HG03571 (cell line): ENCODE data around the gene SLC22A2.

Experiments used
- ATAC-seq: cut with Tn5 transposase; IDR thresholded peaks from one replicate; pipeline ENCODE4 v1.9.1; 2021; ENCODE audit not compliant: unreplicated experiment

The SLC22A2 gene

DNA sequence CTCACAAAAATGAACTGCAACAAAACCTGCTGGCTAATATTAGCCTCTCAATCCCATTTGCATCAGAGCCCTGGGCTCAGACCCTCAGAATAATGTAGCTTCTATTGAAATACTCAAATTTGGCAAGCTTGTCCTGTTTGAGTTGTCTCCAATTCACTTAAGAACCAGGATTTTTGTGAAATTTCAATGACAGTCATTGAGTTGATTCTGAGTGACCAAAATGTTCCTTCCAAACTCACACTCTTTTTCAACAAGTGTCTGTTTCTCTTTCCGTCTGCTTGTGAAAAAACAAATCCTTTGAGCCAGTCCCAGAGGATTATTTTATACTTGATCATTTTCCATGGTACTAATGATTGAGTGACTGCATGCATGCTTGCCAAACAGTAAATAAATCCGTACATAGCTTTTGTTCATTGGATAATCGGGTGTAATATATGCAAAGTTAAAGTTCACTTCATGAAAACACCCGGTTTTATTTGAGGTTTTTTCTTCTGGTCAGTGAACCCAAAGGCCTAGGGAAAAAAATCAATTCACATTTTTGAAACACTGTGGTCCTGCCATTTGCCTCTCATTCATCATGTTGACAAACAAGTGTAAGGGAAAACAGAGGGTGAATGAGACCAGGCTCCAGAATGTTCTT, 16.4 kb upstream of the SLC22A2 start:
- ATAC-seq, result no peak

DNA sequence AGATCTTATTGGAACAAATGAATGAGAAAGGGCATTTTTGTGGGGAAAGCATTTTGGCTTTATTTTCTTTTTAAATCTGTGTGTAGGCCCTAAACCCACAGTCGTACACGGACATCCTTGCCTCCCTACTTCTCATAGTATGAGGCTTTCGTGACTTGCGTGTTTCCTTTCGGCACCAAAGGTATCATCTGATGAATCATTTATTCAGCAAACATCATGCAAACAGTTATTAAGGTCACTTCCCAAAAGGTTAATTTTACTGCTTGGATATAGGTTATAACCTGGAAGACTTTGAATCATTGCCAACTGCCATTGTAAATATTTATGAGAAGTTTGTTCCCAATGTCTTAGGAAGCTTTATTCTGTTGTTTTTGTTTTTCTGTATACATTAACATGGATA, 15.1 kb upstream of the SLC22A2 start:
- ATAC-seq, result no peak

- ATAC-seq, result no peak
Measured at GRCh38 chr6:160273196-160273595, 14.6 kb upstream of the SLC22A2 start.

GRCh38 chr6:160272707-160273106, 14.1 kb upstream of the SLC22A2 start:
- no peak for ATAC-seq

DNA sequence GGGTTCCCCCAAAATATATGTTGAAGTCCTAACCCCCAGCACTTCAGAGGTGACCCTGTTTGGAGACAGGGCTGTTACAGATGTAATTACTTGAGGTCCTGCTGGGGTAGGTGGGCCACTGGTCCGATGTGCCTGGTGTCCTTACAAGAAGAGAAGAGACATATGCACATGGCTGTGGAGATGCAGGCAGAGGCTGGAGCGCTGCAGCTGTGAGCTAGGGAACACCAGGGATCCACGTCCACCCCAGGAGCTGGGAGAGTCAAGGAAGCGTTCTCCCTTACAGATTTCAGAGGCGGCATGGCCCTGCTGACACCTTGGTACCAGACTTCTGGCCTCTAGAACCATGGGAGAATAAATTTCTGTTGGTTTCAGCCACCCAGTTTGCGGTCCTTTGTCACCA, 11.7 kb upstream of the SLC22A2 start:
- ATAC-seq, result no peak

DNA sequence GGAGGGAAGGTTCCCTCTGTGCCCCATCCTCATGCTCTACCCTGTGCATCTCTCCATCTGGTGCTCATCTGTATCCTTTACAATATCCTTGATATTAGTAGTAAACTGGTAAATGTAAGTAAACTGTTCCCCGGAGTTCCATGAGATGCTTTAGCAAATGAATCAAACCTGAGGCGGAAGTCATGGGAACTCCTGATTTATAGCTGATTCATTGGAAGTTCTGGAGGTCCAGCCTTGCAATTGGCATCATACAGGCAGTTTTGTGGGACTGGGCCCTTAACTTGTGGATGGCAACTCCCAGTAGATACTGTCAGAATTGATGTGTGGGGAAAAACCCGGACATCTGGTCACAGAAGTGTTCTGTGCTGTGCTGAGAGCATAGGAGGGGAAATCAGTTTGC, 11.2 kb upstream of the SLC22A2 start:
- ATAC-seq, result no peak

DNA sequence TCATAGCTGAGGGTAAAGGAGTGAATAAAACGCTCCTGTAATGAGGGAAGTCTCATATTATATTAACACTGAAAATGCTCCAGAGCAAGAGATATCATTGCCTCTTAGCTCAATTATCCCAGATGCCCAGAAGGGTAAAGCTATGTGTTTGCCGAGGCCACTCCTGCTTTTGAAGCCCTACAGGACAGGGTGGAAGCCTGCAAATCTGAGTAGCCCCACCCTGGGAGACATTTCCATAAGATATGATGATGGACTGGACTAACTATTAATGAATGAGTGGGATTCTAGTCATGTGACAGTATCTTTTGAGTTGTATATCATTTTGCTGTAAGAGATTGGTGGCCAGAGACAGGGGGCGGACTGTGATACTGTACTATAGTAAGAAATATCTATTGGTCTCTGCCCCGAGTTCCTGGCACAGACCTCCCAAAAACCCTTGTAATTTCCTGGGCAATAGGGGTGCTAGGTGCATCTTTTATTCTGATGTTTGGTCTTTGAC, 10.5 kb upstream of the SLC22A2 start:
- ATAC-seq, result no peak

GRCh38 chr6:160267102-160267501, 8.5 kb upstream of the SLC22A2 start:
- no peak for ATAC-seq

GRCh38 chr6:160265869-160266476, 7.4 kb upstream of the SLC22A2 start:
- ATAC-seq, result peak; percentile 73

DNA sequence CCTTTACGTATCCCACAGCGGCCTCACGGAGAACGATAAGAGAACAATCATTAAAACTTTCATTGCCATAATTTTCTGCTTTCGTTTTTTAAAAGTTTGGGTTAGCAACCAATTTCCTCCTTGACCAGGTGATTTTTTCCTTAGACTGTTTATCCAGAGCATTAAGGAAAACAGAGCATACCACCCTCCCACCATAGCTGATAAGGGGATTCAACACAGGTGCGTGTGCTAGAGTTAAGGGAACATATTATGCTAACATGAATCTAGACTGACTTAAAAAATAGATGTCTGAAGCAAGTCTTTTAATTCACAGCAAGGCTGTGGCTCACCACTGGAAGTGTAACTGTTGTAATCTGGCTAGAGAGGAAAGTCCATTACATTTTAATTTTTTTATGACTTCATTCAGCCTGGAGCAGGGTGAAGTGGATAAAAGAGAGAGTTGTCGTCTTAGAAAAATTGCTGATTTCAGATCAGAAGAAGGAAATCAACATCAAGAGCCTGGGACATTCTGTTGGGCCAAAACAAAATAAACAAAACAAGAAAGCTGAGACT, 5.5 kb upstream of the SLC22A2 start:
- ATAC-seq, result no peak

DNA sequence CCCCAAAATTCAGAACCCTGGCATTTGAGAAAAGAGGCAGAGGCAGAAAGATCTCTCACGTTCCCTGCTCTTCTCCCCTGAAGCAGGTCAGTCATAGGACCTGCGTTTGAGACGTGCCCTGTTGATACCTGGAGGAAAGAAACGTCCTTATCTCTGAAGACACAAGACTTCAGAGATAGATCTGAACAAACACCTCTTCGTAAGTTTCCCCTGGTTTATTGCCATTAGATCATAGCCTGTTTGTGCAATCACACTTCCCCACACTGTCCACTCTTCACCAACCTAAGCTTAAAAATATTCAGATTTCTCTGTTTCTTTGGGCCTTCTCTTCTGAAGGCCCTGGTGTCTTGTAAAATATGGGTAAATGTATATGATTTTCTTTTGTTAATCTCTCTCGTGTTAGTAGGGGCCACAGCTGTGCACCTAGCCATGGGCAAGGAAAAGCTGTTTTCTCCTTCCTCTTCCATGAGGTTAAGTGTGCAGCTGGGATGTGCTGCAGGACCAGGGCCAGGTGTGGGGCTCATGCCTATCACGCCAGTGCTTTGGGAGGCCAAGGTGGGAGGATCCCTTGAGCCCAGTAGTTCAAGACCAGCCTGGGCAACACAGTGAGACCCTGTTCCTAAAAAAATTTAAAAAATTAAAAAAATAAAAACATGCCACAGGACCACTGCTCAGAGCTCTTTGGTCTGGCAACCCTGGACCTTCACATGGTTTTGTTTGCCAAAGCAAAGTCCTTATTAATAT, 4.7 kb upstream of the SLC22A2 start:
- ATAC-seq, result no peak

- no peak for ATAC-seq
Measured at GRCh38 chr6:160261991-160262680, 3.5 kb upstream of the SLC22A2 start.

- no peak for ATAC-seq
Measured at GRCh38 chr6:160260803-160261450, 2.3 kb upstream of the SLC22A2 start.

DNA sequence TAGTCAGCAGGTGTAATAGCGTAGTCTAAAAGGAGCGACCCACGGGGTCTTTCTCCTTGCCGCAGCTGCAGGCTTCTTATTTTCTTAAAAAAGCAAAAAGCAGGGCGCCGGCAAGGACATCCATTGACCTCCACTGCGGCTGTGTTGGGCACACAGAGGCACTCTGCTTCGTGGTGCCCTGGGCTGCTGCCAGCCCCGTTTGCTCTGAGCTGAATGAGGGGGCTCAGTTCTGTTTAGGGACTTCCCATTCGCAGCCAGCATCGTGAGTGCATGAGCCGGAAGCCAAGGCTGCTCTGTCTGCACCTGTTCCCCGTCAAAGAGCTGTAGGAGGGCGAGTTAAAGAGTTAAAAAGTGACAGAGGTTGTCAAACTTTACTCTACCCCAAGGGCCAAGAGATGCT, 1.7 kb upstream of the SLC22A2 start:
- no peak for ATAC-seq

DNA sequence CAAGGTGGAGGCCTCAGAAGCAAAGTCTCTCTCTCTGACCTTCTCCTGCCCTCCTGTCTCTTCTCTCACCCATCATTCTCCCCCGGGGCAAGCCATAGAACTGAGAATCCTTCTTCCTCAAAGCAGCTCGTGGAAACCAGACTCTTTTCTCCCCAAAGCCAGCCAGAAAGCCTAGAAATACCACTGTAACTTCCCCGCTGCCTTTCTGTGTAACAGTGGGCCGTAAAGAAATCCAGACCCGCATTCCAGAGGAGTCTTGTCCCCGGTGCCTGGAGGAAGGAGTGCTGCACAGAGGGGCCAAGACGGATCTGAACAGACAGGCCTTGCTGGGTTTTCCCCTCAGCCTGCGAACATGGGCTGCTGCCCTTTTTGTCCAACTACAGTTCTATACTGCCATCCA, 977 bp upstream of the SLC22A2 start:
- no peak for ATAC-seq

DNA sequence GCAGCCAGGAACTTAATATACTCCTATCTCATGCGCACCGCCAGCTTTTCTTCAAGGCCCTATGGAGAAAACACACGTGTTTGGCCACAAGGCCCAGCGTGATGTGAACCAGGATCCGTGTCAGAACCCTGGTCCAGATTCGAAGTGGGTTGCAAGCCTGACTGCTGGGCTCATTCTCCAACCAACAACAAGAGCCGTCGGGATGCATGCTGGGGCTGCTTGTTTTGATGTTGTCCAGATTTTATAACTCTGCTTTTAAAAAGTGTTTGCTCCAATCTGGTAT, 463 bp upstream of the SLC22A2 start:
- ATAC-seq, result no peak

- no peak for ATAC-seq
Measured at GRCh38 chr6:160256445-160256844, 2.2 kb downstream of the SLC22A2 start.

GRCh38 chr6:160254467-160255312, 3.9 kb downstream of the SLC22A2 start:
- no peak for ATAC-seq

GRCh38 chr6:160253714-160254113, 4.9 kb downstream of the SLC22A2 start:
- ATAC-seq, result no peak

DNA sequence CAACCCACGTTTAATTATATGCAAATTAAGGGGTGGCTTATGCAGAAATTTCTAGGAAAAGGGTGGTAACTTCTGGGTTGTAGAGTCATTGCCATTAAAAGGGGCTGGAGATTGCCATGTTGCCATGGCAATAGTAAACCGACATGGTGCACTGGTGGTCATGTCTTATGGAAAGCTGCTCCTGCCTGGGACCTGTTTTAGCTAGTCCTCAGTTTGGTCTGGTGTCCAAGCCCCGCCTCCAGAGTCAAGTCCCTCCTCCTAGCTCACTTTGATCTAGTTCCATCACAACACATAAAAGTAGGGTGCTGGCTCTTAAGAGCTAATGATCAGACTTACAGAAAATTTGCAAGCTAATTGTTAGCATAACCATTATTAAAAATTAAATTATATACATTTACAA, 5.3 kb downstream of the SLC22A2 start:
- ATAC-seq, result no peak
